SKM-1 treated with dmso at 0.1 percent for 144 hours (cell line): ENCODE results near the gene CCDC88B.

Experiments
- DNase-seq: peaks from one replicate; lab custom pipeline; 2025; ENCODE audit not compliant: unreplicated experiment; lab: John Stamatoyannopoulos, UW

Gene CCDC88B

DNA sequence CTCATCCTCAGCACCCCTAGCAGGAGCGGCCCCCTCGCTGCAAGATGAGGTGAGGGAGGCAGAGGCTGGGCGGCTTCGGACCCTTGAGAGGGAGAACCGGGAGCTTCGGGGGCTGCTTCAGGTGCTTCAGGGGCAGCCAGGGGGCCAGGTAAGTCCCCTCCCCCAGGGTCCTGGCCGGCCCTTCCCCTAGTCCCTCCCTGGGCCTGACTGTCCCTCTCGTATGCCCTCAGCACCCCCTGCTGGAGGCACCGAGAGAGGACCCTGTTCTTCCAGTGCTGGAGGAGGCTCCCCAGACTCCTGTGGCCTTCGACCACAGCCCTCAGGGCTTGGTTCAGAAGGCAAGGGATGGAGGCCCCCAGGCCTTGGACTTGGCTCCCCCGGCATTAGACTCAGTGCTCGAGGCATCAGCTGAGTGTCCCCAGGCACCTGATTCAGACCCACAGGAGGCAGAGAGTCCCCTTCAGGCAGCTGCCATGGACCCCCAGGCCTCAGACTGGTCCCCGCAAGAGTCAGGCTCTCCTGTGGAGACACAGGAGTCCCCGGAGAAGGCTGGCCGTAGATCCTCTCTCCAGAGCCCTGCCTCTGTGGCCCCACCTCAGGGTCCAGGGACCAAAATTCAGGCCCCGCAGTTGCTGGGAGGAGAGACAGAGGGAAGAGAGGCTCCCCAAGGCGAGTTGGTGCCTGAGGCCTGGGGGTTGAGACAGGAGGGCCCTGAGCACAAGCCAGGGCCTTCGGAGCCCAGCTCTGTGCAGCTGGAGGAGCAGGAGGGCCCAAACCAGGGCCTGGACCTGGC is 4.0 kb downstream of the CCDC88B start:
- DNase-seq: no peak

DNA sequence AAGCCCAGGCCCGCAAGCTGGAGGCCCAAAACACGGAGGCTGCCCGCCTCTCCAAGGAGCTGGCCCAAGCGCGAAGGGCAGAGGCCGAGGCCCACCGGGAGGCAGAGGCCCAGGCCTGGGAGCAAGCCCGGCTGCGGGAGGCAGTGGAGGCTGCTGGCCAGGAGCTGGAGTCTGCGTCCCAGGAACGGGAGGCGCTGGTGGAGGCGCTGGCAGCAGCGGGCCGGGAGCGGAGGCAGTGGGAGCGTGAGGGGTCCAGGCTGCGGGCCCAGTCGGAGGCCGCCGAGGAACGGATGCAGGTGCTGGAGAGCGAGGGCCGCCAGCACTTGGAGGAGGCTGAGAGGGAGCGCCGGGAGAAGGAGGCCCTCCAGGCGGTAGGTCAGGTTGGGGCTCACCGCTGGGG is 4.8 kb downstream of the CCDC88B start:
- no peak for DNase-seq

DNA sequence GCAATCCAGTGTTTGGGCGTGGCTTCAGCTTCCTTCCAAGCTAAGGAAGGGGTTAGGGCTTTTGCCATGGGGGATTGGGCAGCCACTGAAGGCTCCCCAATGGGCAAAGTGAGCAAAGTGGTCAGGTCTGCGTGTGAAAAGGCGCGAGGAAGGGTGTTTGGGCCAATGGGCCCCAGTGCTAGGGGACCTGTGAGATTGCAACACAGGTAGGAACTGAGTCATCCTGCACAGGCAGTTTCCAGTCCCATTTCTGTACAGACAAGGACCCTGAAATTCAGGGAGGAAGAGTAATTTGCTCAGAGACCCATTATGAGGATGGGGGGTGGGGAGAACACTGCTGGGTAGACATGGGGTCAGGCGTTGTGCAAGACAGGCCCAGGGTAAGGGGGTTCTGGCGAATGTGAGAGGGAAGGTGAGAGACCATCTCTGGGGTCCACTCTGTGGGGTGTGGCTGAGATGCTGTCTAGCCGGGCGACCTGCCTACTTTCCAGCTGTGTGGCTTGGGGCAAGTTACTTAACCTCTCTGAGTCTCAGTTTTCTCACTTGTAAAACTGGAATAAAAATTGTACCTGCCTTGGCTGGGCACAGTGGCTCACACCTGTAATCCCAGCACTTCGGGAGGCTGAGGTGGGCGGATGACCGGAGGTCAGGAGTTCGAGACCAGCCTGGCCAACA is 7.3 kb downstream of the CCDC88B start:
- DNase-seq: peak; percentile 56

DNA sequence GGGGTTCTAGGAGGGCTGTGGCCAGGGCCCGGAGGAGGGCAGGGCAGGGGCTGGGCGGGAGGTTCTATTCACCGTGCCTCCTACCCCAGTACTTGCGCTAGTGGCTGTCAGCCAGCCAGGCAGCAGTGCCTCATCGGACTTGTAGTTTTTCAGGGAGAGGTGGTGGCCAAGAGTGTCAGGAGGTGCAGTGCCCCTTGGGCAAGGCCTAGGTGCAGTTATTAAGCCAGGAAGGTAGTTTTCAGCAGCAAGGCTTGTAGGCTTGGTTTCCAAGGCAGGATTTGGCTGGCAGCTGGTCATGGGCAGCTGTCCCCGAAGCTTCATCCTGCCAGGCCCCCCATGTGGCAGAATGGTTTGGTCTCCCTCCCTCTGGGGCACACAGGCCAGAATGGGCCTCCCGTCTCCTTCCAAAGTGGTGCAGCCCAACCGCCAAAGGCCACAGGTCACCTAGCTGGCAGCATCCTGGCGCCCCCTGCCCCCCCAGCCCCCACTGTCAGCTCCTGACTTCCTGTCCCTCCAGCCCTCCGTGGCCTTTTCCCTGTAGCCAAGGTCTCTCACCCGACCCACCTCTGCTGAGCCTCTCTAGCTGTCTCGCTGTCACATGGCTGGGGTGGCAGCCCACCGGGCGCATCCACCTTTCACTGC is 8.5 kb downstream of the CCDC88B start:
- DNase-seq: no peak

DNA sequence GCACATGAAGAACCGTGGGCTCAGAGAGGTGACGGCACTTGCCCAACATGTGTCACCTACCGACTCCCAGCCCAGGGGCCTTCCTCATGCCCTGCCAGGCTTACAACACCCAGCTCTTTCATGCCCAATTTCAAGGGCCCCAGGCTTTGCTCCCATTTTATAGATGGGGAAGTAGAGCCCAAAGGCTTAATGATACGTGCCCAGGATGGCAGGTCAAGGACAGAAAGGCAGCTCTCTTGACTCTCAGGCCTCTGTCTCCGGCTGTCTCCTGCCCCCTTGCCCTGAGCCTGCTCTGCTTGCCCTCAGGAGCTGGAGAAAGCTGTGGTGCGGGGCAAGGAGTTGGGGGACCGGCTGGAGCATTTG is 9.0 kb downstream of the CCDC88B start:
- no peak for DNase-seq

DNA sequence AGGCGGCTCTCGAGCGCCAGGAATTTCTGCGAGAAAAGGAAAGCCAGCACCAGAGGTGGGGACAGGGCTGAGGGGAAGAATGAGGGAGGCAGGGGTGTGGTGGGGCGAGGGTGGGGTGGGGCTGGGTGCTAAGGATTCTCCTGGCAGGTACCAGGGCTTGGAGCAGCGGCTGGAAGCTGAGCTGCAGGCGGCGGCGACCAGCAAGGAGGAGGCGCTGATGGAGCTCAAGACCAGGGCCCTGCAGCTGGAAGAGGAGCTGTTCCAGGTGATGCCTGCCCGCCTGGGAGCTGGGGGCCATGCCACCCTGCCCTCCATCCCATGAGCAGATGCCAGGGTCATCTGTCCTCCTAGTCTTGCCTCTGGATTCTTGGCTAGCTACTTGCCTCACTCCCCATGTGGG is 9.4 kb downstream of the CCDC88B start:
- DNase-seq: no peak

DNA sequence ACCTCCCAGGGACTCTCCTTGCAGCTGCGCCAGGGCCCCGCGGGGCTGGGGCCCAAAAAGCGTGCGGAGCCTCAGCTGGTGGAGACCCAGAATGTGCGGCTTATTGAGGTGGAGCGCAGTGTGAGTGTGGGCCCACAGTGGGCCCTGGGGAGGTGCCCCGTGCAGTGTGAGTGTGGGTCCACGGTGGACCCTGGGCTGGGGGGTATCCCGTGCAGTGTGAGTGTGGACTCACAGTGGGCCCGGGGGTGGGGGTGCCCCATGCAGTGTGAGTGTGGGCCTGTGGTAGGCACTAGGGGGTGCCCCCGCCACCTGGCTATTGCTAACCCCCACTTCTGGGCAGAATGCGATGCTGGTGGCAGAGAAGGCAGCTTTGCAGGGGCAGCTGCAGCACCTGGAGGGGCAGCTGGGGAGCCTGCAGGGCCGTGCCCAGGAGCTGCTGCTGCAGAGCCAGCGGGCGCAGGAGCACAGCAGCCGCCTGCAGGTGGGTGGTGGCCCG is 11.2 kb downstream of the CCDC88B start:
- DNase-seq: no peak

DNA sequence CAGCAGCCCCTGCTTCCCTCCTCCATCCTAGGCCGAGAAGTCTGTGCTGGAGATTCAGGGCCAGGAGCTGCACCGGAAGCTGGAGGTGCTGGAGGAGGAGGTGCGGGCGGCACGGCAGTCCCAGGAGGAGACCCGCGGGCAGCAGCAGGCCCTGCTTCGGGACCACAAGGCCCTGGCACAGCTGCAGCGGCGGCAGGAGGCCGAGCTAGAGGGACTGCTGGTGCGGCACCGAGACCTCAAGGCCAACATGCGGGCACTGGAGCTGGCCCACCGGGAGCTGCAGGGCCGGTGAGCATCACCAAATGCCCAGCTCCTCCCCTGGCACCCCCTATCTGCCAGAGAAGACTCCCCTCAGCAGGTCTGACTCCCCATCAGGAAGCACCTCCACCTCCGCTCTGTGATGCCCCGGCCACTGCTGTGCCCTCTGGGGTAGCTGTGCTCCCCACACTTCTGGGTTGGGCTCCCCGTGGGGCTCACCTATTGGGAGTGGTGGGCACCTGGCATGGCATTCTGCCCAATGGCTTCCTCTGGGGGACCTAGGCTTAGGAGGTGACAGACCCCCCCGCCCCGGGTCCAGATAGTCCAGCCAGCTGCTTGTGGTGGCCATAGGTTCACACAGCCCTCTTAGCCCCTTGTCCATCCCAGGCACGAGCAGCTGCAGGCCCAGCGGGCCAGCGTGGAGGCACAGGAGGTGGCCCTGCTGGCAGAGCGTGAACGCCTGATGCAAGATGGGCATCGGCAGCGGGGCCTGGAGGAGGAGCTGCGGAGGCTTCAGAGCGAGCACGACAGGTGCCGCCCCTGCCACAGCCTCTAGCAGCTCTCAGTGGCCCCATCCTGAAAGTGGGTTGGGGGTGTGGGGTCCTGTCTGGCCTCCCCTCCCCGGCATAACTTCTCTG is 12.3 kb downstream of the CCDC88B start:
- DNase-seq: no peak

DNA sequence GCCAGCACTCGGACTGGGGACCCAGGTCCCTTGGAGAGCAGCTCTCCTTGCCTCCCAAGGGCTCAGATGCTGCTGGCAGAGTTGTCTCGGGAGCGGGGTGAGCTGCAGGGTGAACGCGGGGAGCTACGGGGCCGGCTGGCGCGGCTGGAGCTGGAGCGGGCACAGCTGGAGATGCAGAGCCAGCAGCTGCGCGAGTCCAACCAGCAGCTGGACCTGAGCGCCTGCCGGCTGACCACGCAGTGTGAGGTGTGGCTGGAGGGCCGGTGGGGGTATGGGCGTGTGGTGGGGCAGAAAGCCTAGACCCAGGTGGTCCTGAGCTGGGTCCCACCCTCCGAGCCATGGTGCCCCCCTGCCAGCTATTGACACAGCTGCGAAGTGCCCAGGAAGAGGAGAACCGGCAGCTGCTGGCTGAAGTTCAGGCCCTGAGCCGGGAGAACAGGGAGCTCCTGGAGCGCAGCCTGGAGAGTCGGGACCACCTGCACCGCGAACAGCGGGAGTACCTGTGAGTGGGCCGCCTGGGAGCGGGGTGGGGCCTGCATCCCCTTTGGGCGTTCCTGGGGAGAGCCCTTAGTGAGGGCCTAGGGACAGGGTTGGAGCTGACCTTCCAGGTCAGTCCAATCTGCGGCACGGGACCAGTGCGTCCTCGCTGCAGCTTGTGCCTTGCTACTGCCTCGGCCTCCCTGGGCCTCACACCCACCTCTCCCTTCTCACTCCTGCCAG is 13.2 kb downstream of the CCDC88B start:
- DNase-seq: no peak

DNA sequence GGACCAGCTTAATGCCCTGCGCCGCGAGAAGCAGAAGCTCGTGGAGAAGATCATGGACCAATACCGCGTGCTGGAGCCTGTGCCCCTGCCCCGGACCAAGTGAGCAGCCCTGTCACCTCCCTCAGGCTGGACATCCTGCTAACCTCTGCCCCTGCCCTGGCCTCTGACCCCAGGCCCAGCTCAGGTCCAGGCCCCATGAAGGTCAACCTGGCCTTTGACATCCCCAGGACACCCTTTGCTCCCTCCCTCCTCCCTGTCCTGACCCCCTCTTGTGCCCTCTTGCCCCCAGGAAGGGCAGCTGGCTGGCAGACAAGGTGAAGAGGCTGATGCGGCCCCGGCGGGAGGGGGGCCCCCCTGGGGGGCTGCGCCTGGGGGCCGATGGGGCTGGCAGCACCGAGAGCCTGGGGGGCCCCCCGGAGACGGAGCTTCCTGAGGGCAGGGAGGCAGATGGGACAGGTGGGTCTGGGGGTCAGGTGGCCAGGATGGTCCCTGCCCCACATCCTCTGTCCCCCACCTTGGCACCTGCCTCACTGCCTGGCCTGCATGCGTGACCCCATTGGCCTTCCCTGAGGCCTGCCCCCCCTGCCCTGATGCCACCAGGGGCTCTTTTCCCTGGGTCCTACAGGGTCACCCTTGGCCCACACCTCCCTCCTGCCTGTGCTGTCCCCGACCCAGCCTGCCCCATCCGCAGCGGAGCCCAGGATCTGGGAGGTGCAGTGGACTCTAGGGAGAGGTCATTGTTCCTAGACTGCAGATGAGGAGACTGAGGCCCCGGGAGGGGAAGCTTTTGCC is 13.9 kb downstream of the CCDC88B start:
- no peak for DNase-seq

DNA sequence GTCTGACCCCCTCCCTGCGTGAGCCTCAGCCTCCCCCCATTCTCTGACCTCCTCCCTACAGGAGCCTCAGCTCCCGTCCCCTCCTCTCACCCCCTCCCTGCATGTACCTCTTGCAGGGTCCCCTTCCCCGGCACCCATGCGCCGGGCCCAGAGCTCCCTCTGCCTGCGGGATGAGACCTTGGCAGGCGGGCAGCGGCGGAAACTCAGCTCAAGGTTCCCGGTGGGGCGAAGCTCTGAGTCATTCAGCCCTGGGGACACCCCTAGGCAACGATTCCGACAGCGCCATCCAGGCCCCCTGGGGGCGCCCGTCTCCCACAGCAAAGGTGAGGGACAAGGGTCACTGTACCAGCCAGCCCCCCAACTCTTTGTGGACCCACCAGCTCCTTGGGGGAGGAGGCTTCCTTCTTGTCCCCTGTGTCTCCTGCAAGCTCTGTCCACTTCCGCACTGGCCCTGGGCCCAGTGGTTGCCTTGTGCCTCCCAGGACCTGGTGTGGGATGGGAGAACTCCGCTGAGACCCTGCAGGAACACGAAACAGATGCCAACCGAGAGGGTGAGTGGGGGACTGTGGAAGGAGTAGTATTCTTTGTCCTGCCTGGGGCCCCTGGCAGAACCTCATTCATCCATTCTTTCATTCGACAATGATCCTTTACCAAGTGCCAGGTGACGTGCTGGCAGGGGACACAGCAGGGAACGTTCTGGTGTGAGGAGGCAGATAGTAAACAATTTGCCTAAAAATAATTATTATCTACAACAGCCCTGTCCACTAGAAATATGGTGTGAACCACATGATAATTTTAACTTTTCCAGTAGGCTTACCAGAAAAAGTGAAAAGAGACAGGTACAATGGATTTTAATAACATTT is 15.3 kb downstream of the CCDC88B start:
- DNase-seq: peak; percentile 55

DNA sequence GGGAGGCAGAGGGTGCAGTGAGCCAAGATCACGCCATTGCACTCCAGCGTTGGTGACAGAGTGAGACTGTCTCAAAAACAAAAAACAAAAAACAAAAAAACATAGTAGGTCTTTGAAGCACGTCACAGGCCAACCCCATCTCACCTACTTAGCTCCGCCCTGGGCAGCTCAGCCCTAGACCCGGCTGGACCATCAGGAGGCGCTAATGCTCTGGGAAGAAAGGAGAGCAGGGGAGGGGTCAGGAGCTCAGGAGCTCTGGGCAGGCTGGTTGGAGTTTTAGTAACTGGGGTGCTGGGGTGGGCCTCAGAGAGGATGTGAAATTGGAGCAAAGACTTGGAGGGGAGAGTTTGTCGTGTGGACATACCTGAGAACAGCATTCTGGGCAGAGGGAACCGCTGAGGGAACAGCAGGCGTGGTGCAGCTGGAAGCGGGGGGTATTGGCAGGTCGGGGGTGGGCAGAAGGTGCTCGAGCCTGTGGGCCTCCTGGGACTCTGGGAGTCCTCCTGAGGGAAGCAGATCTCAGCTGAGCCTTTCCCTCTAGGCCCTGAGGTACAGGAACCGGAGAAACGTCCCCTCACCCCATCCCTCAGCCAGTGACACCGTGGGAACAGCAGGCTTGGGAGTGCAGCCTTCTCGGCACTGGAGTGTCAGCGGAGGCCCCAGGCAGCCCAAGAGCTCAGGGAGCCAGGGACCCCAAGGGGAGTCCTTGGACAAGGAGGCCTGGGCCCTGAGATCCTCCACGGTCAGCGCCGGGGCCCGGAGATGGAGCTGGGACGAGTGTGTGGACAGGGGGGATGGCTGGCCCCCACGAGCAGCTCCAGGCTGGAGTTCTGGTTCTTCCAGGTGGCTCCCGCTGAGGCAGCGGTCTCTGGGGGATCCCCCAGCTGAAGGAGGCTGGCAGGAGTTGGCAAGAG is 16.8 kb downstream of the CCDC88B start:
- DNase-seq: peak; percentile 13

DNA sequence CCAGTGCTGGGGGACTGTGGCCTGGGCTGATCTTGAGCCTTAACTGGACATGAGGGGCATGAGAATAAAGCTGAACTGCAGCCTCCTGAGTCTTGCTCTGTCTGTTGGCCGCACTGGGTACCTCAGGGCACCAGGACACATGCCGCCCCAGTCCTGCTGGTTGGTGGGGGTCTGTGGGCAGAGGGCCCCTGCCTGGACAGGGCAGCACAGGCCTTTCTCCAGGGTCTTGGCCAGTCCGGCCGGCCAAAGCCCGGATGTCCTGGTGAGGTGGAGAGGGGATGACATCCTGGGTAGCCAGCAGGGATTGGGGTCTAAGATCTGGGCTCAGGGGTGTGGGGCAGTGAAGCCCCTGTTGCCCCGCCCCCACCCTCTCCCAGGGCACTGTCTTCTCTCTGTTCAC is 17.4 kb downstream of the CCDC88B start:
- DNase-seq: no peak

DNA sequence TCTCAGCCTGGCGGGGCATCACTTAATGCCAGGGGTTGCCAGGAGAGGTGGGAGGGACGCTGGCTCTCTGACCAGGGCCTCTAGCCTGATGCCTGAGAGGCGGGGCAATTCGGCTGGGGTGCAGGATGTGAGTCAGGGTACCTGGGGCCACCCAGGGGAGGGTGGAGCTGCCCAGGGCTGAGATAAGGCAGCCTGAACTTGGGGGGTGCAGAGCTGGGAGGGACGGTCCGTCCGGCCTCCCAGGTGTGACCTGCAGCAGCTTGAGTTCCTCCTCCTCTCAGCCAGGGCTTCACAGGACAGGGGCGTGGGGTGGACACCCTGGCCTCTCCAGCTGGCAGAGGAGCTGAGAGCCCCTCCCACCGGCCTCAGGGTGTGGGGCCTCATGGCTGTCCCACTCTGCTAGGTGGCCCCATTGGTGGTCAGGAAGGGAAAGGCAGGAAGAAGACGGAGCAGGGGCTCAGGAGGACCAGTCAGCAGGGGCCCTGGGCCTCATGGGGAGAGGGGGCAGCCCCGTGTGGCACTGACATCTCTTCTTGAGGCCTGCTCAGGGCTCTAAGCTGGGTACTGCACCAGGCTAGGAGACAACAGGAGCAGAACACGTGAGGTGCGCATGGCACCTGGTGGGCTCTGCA is 18.0 kb downstream of the CCDC88B start:
- DNase-seq: no peak

DNA sequence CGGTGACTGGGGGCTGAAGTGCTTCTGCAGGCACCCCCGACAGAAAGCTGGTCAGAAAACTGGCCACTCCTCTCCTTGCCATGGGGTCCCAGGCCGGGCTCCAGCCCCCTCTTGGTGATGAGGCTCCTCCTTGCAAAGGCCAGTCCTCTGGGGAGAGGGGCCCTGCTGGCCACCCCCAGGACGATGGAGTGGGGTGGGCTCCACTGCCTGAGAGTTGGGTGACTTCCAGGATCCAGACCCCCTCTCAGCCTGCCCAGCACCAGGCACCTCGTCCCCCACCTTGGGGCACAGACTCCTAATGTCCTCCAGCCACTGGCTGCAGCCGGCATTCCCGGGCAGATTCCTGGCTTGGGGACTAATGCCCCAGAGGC is 18.5 kb downstream of the CCDC88B start:
- no peak for DNase-seq

DNA sequence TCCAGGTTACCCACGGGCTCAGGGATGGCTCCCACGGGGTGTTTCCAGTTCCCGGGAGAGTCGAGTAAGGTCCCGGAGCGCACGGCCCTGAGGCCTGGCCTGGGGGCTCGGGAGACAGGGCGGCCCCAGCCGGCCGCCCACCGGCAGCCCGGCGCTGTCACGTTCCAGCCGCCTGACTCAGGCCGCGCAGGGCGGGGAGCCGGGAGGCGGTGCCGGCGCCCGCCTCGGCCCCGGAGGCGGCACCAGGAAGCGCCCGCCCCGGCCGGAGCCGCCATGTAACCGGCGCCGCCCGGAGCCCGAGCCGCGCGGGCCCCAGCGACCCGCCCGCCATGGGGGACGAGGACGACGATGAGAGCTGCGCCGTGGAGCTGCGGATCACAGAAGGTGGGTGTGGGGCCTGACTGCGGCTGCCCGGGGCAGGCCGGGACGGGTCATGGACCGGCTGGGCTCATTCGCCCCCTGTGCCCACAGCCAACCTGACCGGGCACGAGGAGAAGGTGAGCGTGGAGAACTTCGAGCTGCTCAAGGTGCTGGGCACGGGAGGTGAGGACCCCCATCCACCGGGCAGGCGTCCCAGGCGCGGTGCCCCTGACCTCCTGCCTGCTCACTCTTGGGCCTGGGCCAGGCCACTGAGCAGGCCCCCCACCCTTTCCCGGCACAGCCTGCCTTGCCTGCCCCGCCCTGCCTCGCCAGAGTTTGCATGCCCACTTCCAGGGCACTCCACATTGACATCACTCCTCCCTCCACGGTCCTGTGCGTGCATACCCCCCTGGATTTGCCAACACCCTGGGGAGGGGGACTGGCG is 19.1 kb downstream of the CCDC88B start, which contains the start of gene RPS6KA4:
Gene RPS6KA4, plus strand, starts transcription at position 256 of the 805 bp plus-strand sequence. Its CDS starts 74 bp downstream, at position 330.
- DNase-seq: peak; percentile 8
